Subcutaneous adipose tissue (tissue), 4 donors: Measurements from ENCODE around the gene RHOXF1. TPM values are rescaled to one million over a fixed set of nuclear protein-coding genes. Genes with fewer than 3 reads are reported as not detected.

Source experiments
- total RNA-seq, 4 donors: library from RNA; depleted of rRNA; stranded (reverse); fragments of >200 nt; gene quantifications; one replicate each; pipeline ENCODE4 v1.1.0, GENCODE V29; 2016
- TF ChIP-seq, protein P1 (sequence below): fragments of 450-650 bp; IDR thresholded peaks from one replicate; pipeline ENCODE4 v1.5.1; 2016; ENCODE audit warnings: low read depth, mild to moderate bottlenecking, control low read depth, antibody characterized with exemption, moderate library complexity

The RHOXF1 gene
- total RNA-seq, 4 donors from 2014 or later: 1.0 to 4.7 (median 1.9) TPM

DNA sequence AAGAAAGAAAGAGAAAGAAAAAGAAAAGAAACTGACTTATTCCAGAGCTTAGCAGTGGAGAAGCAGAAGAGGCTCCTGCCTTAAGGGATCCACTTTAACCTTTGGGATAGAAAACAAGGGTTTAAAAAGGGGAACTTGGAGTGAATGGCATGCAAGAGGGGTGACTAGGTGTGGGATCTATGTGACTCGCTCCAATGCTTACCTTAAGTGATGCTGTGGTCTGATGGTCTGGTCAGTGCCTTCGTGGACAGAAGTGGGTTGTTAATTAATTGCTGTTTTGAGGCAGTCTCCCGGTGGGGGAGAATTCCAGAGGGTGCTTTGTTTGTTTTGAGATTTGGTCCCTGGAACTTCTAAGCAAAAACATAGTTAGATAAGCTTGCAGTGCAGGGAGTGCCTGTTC, 21.1 kb upstream of the RHOXF1 start:
- TF ChIP-seq, protein P1, sequence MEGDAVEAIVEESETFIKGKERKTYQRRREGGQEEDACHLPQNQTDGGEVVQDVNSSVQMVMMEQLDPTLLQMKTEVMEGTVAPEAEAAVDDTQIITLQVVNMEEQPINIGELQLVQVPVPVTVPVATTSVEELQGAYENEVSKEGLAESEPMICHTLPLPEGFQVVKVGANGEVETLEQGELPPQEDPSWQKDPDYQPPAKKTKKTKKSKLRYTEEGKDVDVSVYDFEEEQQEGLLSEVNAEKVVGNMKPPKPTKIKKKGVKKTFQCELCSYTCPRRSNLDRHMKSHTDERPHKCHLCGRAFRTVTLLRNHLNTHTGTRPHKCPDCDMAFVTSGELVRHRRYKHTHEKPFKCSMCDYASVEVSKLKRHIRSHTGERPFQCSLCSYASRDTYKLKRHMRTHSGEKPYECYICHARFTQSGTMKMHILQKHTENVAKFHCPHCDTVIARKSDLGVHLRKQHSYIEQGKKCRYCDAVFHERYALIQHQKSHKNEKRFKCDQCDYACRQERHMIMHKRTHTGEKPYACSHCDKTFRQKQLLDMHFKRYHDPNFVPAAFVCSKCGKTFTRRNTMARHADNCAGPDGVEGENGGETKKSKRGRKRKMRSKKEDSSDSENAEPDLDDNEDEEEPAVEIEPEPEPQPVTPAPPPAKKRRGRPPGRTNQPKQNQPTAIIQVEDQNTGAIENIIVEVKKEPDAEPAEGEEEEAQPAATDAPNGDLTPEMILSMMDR: no peak

DNA sequence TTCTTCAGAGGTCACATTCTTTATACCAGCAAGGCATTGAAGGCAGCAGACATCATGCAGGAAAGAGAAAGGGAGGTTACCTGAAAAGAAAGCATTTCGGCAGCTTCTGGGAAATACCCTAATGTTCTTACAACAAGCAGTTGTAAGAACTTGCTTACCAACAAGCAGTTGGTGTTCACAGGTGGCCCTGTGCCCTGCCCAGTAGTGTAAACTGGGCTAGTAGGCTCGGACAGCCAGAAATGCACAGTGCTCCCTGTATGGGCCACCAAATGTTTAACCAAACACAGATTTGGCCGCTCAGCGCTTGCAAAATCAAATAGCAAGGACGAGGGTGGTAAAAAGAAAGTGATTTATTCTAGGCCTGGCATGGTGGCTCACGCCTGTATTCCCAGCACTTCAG, 20.4 kb upstream of the RHOXF1 start:
- TF ChIP-seq, protein P1: no peak

DNA sequence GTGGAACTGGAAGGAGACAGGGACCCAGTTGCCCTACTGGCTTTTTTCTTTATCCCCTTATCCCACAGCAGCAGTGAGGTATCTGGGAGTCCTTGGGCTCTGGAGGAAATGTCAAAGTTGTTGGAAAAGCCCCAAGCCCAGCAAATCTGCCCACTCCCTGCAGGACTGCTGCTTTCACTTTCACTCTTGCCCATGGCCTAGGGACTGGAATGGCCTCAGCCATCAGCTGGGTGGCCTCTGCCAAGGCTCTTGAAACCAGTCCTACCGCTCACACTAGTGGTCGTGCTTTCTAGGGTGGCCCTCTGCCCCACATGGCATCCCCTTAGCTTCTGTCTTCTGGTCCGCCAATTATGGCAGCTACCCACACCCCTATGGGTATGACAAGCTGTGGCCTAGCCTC, 9.7 kb upstream of the RHOXF1 start:
- TF ChIP-seq, protein P1: no peak

DNA sequence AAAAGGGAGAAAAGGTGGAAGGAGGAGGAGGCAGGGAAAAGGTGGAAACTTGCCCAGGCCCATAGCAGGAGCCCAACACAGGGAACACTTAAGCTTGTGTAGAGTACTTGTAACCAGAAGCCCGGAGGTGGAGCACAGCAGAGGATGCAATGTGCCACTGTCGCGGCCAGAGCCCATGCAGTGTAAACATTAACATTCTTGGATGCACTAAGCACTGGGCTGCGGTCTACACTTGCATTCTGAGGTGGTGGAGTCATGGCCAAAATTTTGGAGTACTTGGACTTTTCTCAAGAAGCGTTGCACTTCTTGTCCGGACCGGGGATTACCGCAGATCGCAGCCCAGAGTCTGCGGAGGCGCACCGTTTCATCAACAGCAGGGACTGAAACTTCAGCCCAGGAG, 4.5 kb upstream of the RHOXF1 start:
- TF ChIP-seq, protein P1: no peak

DNA sequence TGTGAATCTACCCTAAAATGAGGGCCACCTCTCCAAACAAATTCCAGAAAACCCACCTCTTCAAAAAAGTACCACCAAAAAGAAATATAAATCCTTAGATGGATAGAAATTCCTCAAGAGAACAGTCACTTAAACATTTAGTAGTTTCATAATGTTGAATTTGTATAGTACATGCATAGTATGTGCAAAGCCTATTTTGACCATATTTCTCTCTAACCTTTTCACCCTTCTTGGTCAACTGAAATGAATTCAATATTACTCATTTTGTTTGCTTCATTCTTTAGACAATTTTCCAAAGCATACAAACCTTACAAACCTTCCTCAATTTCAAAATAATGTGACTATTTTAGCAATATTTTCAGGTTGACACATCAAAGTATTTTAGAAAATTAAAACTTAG, 4.1 kb downstream of the RHOXF1 start:
- TF ChIP-seq, protein P1: no peak

DNA sequence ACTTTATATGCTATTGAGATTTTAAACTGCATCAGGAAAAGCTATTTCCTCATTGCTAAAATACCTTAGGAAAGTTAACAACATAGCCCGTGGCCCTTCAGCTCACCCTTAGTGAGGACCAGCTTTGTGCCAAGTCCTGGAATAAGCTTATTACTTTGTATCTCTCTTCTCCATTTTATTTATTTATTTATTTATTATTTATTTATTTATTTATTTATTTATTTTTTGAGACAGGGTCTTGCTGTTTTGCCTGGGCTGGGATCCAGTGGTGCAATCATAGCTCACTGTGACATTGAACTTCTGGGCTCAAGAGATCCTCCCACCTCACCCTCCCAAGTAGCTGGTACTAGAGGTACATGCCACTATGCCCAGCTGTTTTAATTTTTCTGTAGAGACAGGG, 6.3 kb downstream of the RHOXF1 start:
- TF ChIP-seq, protein P1: no peak

DNA sequence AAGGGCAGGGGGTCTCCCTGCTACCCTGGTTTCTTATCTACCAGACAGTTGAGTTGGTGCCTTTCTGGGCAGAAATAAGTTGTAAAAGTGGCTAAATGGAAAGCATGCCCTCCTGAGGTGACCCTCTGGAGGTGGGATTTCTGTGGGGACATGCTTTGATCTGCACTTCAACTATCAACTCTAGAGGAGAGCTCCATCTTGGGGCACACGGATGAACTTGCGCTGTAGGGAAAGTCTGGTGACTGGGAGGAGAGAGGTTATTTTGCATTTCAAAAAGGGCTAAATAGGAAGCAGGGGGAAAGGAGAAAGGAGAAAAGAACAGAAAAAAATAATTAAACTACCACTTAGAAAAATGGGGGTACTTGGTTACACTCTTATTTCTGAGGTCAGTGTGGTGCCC, 25.5 kb downstream of the RHOXF1 start:
- TF ChIP-seq, protein P1: no peak
